ENCODE data around the gene G0S2.

The G0S2 gene

DNA sequence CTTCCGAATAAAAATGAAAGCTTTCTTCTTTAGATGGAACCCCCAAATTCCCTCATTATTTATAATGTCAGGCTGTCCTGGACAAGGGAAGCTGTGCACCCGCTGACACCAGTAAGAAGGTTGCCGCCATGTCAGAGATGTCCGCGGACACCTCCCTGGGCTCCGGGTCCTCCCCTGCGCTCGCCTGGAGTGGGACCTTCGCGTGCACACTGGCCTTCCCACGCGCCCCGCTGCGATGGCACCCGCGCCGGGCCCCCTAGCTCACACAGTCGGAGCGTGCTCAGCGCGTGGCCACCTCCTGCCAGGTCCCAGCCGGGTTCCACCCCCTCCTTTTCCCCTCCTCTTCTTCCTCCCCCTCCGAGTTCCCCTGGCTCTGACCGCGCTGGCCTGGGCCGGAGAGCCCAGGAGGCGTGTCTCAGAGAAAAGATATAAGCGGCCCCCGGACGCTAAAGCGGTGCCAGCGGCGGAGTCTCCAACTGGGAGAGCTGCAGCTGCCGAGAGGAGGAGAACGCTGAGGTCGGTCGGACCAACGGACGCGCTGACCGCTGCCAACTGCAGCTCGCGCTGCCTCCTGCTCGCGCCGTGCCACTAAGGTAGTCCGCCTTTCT is at the start of gene G0S2:
Gene G0S2 (plus strand): TSS at position 456 of the 608 bp plus-strand sequence. CDS start 273 bp downstream, outside the sequence.
- peak in 37 of 56 donors; percentile 15 to 69 (median 35) for DNase-seq

DNA sequence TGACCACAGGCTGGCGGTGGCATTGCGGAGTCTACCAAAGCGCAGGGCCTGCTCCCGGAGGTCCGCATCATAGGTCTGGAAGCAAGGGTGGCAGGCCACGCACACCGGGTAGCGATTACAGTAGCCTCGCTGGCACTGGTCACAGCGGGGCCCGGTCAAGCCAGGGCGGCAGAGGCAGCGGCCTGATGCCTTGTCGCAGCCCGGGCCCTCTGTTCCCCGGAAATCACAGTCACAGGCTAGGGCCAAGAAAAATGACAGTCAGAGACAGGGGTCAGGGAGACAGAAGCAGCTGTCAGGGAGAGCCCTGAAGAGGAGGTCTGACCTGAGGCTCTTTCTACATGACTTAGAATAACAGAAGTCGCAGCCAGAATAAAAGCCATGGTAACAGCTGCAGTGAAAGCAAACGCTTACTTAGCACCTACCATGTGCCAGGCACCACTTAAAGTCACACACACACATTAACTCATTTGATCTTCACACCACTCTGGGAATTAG is 49.4 kb upstream of the G0S2 start:
- DNase-seq: no peak

- no peak for DNase-seq
These were observed 48.7 kb upstream of the G0S2 start for GRCh38 chr1:209626346-209627026.

- DNase-seq: no peak
These were observed 48.0 kb upstream of the G0S2 start for GRCh38 chr1:209627027-209627731.

- DNase-seq: peak in 55 of 56 donors; percentile 13 to 85 (median 65)
These were observed 47.4 kb upstream of the G0S2 start for GRCh38 chr1:209627732-209628196.

DNA sequence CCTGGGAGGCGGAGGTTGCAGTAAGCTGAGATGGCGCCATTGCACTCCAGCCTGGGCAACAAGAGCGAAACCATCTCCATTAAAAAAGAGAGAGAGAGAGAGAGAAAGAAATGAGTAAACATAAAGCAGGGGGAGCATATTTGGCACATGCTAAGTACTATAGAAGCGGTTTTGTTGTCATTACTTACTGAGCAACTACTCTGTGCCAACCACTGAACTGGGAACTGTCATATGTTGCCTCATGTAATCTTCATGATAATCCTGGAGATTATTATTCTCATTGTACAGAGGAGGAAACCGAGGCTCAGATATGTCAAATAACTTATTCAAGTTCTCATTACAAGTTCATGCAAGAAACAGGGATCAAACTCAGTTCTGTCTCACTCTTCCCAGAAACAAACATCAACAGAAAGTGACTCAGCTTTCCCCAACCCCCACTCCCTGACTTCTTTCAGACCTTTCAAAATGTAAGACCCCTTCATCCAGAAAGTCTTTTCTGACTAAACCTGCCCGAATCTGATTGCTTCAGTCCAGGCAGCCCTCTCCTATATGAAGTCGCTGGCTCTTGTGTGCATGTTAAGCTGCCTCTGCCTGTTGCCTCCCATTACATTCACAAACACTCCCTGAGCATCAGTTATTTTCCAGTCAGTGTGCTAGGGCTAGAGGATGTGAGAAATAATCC is 46.5 kb upstream of the G0S2 start:
- DNase-seq: no peak

- DNase-seq: peak in 25 of 56 donors; percentile 15 to 70 (median 33)
These were observed 45.4 kb upstream of the G0S2 start for GRCh38 chr1:209629621-209630382.

DNA sequence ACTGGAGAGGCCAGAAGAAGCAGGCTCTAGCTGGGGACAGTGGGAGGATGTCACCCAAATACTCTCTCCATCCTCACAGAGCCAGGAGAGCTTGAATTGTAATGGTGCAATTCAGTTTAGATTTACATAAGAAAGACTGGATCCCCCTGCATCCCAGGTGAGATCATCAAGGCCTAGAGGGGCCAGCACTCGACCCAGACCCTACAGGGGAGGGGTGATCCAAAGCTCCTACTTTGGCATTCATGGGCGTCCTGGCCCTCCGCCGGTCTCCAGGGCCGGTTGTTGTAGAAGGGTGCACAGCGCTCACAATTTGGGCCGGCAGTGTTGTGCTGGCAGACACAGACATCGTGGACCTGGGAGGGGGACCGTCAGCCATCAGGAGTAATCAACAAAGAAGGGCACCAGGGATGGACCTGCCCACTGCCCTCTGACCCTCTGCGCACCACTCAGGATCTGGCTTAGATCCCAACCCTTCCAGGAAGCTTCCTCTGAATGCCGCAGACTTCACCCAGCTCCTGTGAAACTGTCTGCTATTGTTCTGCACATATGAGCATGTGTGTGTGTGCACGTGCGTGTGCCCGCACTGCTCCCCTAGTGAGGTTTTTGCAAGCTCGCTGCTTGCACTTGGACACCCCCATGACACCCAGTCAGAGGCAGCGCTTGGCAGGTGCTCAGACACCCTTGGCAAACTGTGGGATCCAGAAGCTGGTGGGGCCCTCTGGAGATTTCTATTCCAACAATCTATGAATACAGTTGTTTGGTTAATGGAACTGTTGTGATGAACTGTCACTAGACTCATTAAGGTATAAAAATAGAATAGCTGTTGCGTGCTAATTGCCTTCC is 44.6 kb upstream of the G0S2 start:
- peak in 13 of 56 donors; percentile 21 to 64 (median 37) for DNase-seq

GRCh38 chr1:209633335-209633997 is 41.7 kb upstream of the G0S2 start:
- no peak for DNase-seq

GRCh38 chr1:209634005-209634737 is 41.0 kb upstream of the G0S2 start:
- DNase-seq: no peak

- no peak for DNase-seq
These were observed 39.4 kb upstream of the G0S2 start for GRCh38 chr1:209635850-209636249.

- DNase-seq: peak in 51 of 56 donors; percentile 15 to 92 (median 71)
These were observed 33.4 kb upstream of the G0S2 start for GRCh38 chr1:209641832-209642172.

GRCh38 chr1:209642816-209643215 is 32.4 kb upstream of the G0S2 start:
- peak in 1 of 56 donors; percentile 60 for DNase-seq

GRCh38 chr1:209643285-209644020 is 31.8 kb upstream of the G0S2 start:
- DNase-seq: peak in 53 of 56 donors; percentile 17 to 91 (median 63)

DNA sequence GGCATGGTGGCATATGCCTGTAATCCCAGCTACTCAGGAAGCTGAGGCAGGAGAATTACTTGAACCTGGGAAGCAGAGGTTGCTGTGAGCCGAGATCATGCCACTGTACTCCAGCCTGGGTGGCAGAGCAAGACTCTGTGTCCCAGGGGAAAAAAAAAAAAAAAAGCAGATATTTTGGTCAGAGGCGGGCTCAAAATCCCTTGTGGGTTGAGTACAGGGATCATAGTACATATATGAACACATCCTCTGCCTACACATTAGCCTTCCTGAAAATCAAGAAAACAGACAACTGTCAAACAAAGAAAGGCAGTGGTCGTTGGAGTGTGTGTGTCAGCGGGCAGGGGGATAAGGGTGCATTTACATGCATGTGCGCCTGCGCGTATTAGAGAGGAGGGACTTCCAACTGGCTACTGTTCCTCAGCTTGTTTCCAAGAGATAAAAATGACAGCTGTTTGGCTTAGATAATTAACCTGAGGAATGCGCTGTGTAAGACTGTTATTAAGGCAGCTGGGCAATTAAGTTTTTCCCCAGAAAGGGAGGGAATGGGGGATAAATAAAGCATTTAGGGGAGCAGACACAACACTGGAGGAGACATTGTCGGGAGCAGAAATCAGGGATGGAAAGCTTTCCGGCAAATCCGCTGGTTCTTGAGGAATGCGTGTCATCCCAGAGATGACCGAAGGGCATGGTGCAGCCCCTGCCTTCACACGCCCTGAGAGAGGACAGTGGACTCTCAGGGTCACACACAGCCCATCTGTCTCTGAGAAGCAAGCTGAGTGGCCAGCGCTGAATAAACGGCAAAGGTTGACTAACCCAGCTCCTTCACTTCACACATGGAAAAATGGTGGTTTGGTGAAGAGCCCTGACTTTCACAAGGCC is 29.4 kb upstream of the G0S2 start:
- DNase-seq: no peak

GRCh38 chr1:209646558-209646957 is 28.7 kb upstream of the G0S2 start:
- no peak for DNase-seq

DNA sequence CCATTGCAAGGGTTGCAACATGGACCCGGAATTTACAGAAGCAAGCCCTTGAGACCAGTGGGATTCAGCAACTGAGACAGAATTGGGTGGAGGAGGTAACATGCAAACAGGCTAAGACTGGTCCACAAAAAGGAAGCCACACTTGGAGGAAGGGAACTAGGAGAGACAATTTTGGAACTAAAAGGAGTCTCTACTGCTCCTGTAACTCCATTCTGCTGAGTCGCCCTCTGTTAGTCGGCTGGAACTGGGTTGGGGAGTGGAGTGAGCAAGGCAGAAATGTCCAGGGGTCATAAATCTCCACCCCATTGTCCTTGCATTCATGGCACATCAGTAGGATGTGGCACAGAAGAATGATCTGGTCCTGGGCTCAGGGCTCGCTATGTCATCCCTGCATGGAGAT is 28.1 kb upstream of the G0S2 start:
- DNase-seq: no peak
